Measurements from ENCODE around the gene MUC4.

- TF ChIP-seq EZH2phosphoT487 (IDR thresholded peaks at IDR 0.05; ENCODE audit: insufficient read depth, low read depth) (no peak), EZH2 (IDR thresholded peaks at IDR 0.05; ENCODE audit: insufficient read depth, poor library complexity, severe bottlenecking) (no peak)
These were observed at the start of gene MUC4 for GRCh38 chr3:195811756-195812155.
